ENCODE data around the gene ELAVL1. TPM values are rescaled to one million over a fixed set of nuclear protein-coding genes. Genes with fewer than 3 reads are reported as not detected.

Gene ELAVL1
- polyA plus RNA-seq, 2 donors: 6.5 to 25.8 TPM

DNA sequence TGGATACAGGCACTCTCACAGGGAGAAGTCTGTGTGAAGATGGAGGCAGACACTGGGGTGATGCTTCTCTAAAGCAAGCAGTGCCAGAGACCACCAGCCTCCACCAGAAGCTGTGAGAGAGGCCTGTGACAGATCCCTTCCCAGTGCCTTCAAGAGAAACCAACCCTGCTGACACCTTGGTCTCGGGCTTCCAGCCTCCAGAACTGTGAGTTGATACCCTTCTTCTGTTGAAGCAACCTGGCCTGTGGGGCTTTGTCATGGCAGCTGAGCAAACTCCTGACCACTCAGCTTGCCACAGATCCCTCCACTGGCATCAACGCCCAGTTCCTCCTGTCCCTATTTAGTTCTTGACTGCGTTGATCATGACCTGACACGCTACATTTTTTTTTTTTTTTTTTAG is 29.0 kb downstream of the ELAVL1 start:
- peaks cover 0 to 2% of the 10 kb centered on the region in 2 donors for H3K4me1 ChIP-seq (ENCODE audit: control insufficient read depth in 2 of 2, insufficient read depth in 2 of 2, low read length in 1 of 2)
- 83 to 84% methylated on average over 4 of the region's 4 CpGs for whole genome bisulfite sequencing, 2 donors
- H3K9me3 ChIP-seq (ENCODE audit: control insufficient read depth in 2 of 2, insufficient read depth in 1 of 2, low read depth in 1 of 2, low read length in 1 of 2): no peaks in the 10 kb centered on the region
- no peak overlapping the region for H3K4me3 ChIP-seq (ENCODE audit: low read depth in 1 of 2, low read length in 2 of 2)
- peaks cover 22 to 59% of the 10 kb centered on the region in 2 donors for H3K36me3 ChIP-seq (ENCODE audit: control insufficient read depth in 2 of 2, insufficient read depth in 2 of 2, low read length in 1 of 2)
- no peak overlapping the region for H3K27ac ChIP-seq (ENCODE audit: low read depth in 2 of 2, low read length in 1 of 2)
- no peaks in the 10 kb centered on the region for H3K27me3 ChIP-seq (ENCODE audit: control insufficient read depth in 1 of 2, insufficient read depth in 2 of 2, low read length in 2 of 2)

DNA sequence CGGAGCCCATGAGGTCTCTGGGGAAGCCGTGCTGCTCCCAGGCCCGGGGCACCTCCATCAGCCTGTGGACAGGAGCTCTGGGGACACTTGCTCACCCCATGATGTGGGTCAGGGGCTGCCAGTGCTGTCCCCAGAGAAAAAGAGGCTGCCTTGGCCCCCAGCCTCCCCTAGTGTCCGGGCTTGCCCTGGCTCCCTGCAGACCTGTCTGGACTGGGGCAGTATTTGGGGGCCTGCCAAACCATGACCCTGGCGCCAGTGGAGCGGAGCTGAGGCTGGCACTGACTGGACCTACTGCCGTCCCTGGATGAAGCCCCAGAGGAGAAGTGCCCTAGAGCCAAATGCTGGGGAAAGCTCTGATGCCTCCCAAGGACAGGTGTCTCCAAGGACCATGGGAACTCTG is 30.4 kb downstream of the ELAVL1 start:
- WGBS, 2 donors: 67 to 74% methylated on average over 7 of the region's 7 CpGs
- Histone ChIP-seq H3K27me3 (ENCODE audit: control insufficient read depth in 1 of 2, insufficient read depth in 2 of 2, low read length in 2 of 2) (no peaks in the 10 kb centered on the region), H3K4me3 (ENCODE audit: low read depth in 1 of 2, low read length in 2 of 2) (no peak overlapping the region), H3K27ac (ENCODE audit: low read depth in 2 of 2, low read length in 1 of 2) (no peak overlapping the region), H3K36me3 (ENCODE audit: control insufficient read depth in 2 of 2, insufficient read depth in 2 of 2, low read length in 1 of 2) (peaks cover 13 to 49% of the 10 kb centered on the region in 2 donors), H3K9me3 (ENCODE audit: control insufficient read depth in 2 of 2, insufficient read depth in 1 of 2, low read depth in 1 of 2, low read length in 1 of 2) (no peaks in the 10 kb centered on the region), H3K4me1 (ENCODE audit: control insufficient read depth in 2 of 2, insufficient read depth in 2 of 2, low read length in 1 of 2) (peaks cover 0 to 2% of the 10 kb centered on the region in 2 donors)

DNA sequence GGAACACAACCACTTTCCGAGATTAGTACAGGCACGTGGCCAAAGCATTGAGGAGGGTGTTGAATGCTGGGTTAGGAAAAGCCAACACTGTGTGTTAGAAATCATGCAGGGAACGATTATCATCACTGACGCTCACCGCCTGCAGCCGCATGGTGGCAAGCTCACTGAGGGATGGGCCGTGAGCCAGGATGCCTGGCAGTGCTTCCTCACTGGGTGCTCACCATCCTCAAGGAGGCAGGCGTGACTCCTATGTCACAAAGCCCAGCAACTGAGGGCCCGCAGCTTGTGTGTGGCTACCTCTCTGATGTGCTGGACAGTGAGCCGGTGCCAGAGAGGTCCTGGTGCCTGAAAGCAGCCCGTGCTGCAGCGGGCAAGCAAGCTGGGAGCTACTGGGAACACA is 31.6 kb downstream of the ELAVL1 start:
- WGBS, 2 donors: 89 to 91% methylated on average over 12 of the region's 12 CpGs
- H3K27me3 ChIP-seq (ENCODE audit: control insufficient read depth in 1 of 2, insufficient read depth in 2 of 2, low read length in 2 of 2): no peaks in the 10 kb centered on the region
- no peak overlapping the region for H3K4me3 ChIP-seq (ENCODE audit: low read depth in 1 of 2, low read length in 2 of 2)
- H3K9me3 ChIP-seq (ENCODE audit: control insufficient read depth in 2 of 2, insufficient read depth in 1 of 2, low read depth in 1 of 2, low read length in 1 of 2): no peaks in the 10 kb centered on the region
- H3K4me1 ChIP-seq (ENCODE audit: control insufficient read depth in 2 of 2, insufficient read depth in 2 of 2, low read length in 1 of 2): peaks cover 0 to 4% of the 10 kb centered on the region in 2 donors
- H3K27ac ChIP-seq (ENCODE audit: low read depth in 2 of 2, low read length in 1 of 2): no peak overlapping the region
- peaks cover 6 to 43% of the 10 kb centered on the region in 2 donors for H3K36me3 ChIP-seq (ENCODE audit: control insufficient read depth in 2 of 2, insufficient read depth in 2 of 2, low read length in 1 of 2)

DNA sequence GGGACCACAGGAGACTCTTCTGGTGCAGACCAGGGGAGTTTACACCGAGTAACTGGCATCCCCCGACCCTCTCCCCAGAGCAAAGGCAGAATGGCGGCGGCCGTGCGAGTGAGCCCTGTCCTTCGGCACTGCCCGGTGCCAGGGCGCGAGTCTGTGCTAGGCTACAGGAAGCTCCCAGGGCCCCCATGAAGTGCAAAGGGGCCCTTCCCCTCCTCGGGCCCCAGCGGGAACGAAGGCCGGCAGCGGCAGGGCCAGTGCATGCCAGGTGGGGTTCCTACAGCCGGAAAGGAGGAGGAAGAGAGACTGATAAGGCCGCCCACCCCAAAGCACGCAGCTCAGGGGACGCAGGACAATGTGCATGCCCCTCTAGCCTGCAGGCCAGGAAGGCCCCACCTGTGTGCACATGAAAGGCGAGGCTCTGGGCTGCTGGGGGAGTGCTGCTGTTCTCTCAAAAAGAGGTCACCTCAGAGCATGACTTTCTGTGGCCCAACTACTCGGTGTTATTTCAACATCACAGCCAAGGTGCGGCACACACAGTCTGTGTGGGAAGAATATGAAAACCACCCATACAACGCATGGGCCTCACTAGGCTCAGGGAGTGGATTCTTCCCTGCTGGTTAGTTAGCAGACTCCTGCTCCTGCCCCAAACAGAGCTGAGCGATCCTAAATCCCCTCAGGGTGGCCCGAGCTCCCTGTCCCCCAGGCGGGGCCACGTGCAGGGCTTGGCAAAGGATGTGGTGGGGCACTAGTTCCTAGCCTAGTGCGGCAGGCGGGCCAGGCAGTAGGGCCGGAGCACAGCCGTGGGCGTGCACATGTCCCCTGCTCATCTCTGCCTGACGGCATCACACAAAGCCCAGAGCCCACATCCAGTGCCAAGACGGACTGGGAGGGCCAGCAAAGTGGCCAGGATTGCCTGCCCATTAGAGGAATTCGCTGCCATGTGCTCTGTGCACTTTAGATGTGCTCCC is 33.6 kb downstream of the ELAVL1 start:
- Histone ChIP-seq H3K36me3 (ENCODE audit: control insufficient read depth in 2 of 2, insufficient read depth in 2 of 2, low read length in 1 of 2) (peaks cover 8 to 47% of the 10 kb centered on the region in 2 donors), H3K4me1 (ENCODE audit: control insufficient read depth in 2 of 2, insufficient read depth in 2 of 2, low read length in 1 of 2) (peaks cover 0 to 4% of the 10 kb centered on the region in 2 donors), H3K4me3 (ENCODE audit: low read depth in 1 of 2, low read length in 2 of 2) (no peak overlapping the region), H3K27me3 (ENCODE audit: control insufficient read depth in 1 of 2, insufficient read depth in 2 of 2, low read length in 2 of 2) (no peaks in the 10 kb centered on the region), H3K27ac (ENCODE audit: low read depth in 2 of 2, low read length in 1 of 2) (no peak overlapping the region), H3K9me3 (ENCODE audit: control insufficient read depth in 2 of 2, insufficient read depth in 1 of 2, low read depth in 1 of 2, low read length in 1 of 2) (no peaks in the 10 kb centered on the region)
- 85 to 90% methylated on average over 33 to 35 of the region's 35 CpGs for WGBS, 2 donors

DNA sequence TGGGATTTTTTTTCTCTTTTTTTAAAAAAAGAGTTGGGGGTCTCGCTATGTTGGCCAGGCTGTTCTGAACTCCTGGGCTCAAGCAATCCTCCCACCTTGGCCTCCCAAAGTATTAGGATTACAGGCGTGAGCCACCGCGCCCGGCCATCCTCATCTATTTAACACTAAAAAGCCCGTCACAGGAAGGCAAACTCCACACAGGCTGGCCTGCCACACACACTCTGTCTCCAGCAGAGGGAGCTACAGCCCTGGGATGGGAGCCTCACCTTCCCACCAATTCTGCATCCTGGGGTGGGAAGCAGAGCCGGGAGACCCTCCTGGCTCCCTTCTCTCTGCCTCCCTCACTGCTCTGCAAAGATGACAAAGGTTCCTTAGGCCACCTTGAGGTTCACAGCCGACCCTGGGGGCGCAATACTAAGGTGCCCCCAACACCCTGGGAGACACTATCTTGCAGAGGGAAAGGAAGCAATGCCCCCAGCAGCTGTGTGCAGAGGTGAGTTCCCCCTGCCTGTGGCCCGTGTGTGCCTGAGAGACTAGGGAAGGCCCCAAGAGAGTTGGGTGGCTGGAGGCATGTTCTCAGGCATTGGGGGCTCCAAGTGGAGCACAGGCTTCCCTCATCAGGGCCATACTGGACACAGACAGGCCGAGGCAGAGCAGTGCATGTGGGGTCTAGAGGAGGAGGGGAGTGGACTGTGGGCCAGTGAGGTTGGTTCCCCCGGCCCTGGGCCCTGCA is 34.6 kb downstream of the ELAVL1 start:
- WGBS, 2 donors: 73 to 74% methylated on average over 11 to 12 of the region's 12 CpGs
- Histone ChIP-seq H3K27ac (ENCODE audit: low read depth in 2 of 2, low read length in 1 of 2) (no peak overlapping the region), H3K9me3 (ENCODE audit: control insufficient read depth in 2 of 2, insufficient read depth in 1 of 2, low read depth in 1 of 2, low read length in 1 of 2) (no peaks in the 10 kb centered on the region), H3K27me3 (ENCODE audit: control insufficient read depth in 1 of 2, insufficient read depth in 2 of 2, low read length in 2 of 2) (no peaks in the 10 kb centered on the region), H3K4me3 (ENCODE audit: low read depth in 1 of 2, low read length in 2 of 2) (no peak overlapping the region), H3K4me1 (ENCODE audit: control insufficient read depth in 2 of 2, insufficient read depth in 2 of 2, low read length in 1 of 2) (peaks cover 0 to 4% of the 10 kb centered on the region in 2 donors), H3K36me3 (ENCODE audit: control insufficient read depth in 2 of 2, insufficient read depth in 2 of 2, low read length in 1 of 2) (peaks cover 10 to 50% of the 10 kb centered on the region in 2 donors)

DNA sequence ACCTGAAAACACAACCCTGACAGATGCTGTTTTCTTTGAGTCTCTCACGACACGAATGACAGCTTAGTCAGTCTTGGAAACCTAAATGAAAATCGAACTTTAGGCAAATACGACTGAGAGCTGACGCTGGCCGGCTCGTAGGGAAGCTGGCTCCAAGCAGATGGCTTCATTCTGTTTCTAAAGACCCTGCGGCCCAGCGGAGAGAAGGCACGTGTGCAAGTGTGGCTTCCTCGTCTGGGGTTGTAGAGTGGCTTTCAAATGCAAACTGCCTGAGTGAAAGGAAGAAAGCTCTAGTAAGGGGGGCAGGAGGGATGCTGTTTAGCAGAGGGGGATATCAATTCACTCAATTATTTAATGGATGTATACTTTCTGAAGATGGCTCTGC is 35.9 kb downstream of the ELAVL1 start:
- Histone ChIP-seq H3K36me3 (ENCODE audit: control insufficient read depth in 2 of 2, insufficient read depth in 2 of 2, low read length in 1 of 2) (peaks cover 13 to 44% of the 10 kb centered on the region in 2 donors), H3K4me3 (ENCODE audit: low read depth in 1 of 2, low read length in 2 of 2) (no peak overlapping the region), H3K9me3 (ENCODE audit: control insufficient read depth in 2 of 2, insufficient read depth in 1 of 2, low read depth in 1 of 2, low read length in 1 of 2) (no peaks in the 10 kb centered on the region), H3K27ac (ENCODE audit: low read depth in 2 of 2, low read length in 1 of 2) (no peak overlapping the region), H3K4me1 (ENCODE audit: control insufficient read depth in 2 of 2, insufficient read depth in 2 of 2, low read length in 1 of 2) (peaks cover 0 to 4% of the 10 kb centered on the region in 2 donors), H3K27me3 (ENCODE audit: control insufficient read depth in 1 of 2, insufficient read depth in 2 of 2, low read length in 2 of 2) (no peaks in the 10 kb centered on the region)
- 88 to 91% methylated on average over 11 of the region's 11 CpGs for WGBS, 2 donors

DNA sequence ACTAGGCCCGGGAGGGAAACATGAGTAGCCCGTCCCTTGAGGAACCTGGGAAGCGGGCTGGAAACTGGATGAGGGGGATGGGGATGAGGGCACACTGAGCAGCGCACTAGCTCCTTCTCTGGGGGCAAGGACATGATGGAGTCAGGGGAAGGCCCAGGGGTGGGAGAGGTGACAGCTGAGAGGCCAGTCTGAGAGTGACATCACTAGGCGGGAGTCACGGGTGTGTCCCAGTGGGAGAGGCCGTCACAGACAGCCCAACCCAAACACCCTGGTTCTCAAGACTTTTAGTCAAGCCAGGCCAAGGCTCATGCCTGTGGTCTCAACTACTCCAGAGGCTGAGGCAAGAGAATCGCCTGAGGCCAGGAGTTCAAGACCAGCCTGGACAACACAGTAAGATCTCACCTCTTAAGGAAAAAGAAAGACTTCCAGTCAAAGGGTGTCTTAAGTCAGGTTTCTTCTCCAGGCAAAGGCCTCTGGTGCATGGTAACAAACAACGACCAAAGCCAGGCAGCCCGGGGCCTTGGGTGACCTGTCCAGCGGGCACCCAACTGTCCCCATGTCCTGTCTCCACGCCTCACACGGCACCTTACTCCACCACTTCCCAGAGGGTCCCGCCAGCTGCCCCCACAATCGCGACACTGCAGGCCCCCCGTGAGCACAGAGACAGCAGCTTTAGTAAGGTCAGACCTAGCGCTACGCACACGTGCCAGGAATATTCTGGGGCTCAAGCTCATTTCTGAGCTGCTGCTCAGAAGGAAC is 36.5 kb downstream of the ELAVL1 start:
- Histone ChIP-seq H3K27me3 (ENCODE audit: control insufficient read depth in 1 of 2, insufficient read depth in 2 of 2, low read length in 2 of 2) (no peaks in the 10 kb centered on the region), H3K4me3 (ENCODE audit: low read depth in 1 of 2, low read length in 2 of 2) (no peak overlapping the region), H3K9me3 (ENCODE audit: control insufficient read depth in 2 of 2, insufficient read depth in 1 of 2, low read depth in 1 of 2, low read length in 1 of 2) (no peaks in the 10 kb centered on the region), H3K4me1 (ENCODE audit: control insufficient read depth in 2 of 2, insufficient read depth in 2 of 2, low read length in 1 of 2) (peaks cover 0 to 4% of the 10 kb centered on the region in 2 donors), H3K27ac (ENCODE audit: low read depth in 2 of 2, low read length in 1 of 2) (no peak overlapping the region), H3K36me3 (ENCODE audit: control insufficient read depth in 2 of 2, insufficient read depth in 2 of 2, low read length in 1 of 2) (peaks cover 13 to 43% of the 10 kb centered on the region in 2 donors)
- 90 to 92% methylated on average over 20 of the region's 20 CpGs for WGBS, 2 donors

DNA sequence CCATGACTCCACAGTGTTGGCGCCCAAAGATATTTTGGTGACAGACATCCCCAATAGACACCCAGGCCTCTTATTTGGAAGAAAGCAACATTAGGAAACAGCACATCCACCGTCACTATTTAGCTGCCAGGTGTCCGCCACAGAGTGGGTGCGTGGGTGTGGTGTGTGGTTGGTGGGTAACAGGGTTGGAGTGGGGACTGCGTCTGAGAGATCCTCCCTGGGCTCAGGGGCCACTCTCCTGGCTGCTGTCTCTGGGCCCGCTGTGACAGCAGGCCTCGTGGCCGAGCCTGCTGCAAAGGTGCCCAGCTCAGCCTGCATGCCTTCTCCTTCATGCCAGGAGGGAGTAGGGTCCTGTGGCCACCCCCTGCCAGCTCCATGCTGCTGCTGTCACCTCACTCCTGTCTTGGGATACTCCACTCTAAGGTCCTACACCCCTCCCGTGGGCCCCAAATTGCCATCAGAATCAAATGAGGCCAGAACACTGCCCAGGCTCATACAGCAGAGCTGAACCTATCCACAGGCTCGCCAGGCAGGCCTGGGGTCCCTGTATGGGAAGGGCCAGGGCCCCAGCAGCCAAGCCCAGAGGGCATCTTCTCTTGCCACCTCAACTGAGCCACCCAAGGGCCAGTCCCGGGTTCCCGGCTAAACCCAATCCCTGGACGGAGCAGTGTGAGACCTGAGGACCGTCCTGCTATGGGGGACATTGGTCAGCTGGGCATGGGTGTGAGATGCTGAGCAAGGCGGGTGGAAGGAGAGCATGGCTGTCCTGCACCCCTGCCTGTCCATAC is 37.2 kb downstream of the ELAVL1 start:
- Histone ChIP-seq H3K9me3 (ENCODE audit: control insufficient read depth in 2 of 2, insufficient read depth in 1 of 2, low read depth in 1 of 2, low read length in 1 of 2) (no peaks in the 10 kb centered on the region), H3K27ac (ENCODE audit: low read depth in 2 of 2, low read length in 1 of 2) (no peak overlapping the region), H3K36me3 (ENCODE audit: control insufficient read depth in 2 of 2, insufficient read depth in 2 of 2, low read length in 1 of 2) (peaks cover 13 to 45% of the 10 kb centered on the region in 2 donors), H3K4me1 (ENCODE audit: control insufficient read depth in 2 of 2, insufficient read depth in 2 of 2, low read length in 1 of 2) (peaks cover 0 to 4% of the 10 kb centered on the region in 2 donors), H3K4me3 (ENCODE audit: low read depth in 1 of 2, low read length in 2 of 2) (no peak overlapping the region), H3K27me3 (ENCODE audit: control insufficient read depth in 1 of 2, insufficient read depth in 2 of 2, low read length in 2 of 2) (no peaks in the 10 kb centered on the region)
- WGBS, 2 donors: 89 to 91% methylated on average over 15 of the region's 15 CpGs

Data from esophagus (tissue), 2 donors.